IPS-11a (cell line): ENCODE data around the gene NRTN.

ENCODE experiments used
- H3K4me3 ChIP-seq: one replicate; pipeline ENCODE4 v1.5.1; 2013; ENCODE audit warnings: low read depth, low read length, control low read depth

The NRTN gene

DNA sequence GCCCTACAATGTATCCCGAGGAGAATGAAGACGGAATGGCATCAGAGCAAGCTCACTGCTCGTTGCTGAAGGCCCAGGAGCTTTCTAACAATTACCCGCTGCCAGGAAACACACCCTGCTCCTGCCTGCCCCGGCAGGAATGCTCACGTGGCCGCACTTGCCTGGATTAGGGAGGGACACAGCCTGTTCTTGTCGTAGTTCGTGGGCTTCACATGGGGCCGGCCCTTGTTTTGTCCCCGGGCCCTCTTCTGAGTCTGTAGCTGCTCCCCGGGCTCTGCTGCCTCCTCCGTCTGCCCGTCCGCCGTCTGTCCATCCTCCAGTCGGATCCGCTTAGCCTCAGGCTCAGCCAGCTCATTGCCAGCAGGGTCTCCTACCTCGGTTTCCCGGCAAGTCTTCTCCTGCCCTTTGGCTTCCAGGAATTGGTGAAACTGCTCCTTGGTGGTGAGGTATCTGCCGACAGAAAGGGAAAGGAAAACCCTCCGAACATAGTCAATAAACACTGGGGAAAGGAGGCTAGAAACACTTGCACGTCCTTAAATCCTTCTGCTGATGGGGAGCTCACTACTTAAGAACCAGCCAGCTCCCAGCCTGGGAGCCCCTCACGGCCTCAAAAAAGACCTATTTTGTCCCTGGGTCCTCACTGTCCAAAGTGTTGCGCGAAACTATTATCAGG is 14.8 kb upstream of the NRTN start:
- H3K4me3 ChIP-seq, result peak overlapping the region; percentile 79

- peak within 1 kb of the TSS; percentile 79 for H3K4me3 ChIP-seq
Observed at GRCh38 chr19:5790559-5791520, 14.0 kb upstream of the NRTN start, which contains the start of gene DUS3L. TSS of gene DUS3L (minus strand) at chr19:5791163. CDS start at chr19:5791141, 22 bp downstream.

- no peak overlapping the region for H3K4me3 ChIP-seq
Observed at GRCh38 chr19:5792224-5792623, 12.6 kb upstream of the NRTN start.

DNA sequence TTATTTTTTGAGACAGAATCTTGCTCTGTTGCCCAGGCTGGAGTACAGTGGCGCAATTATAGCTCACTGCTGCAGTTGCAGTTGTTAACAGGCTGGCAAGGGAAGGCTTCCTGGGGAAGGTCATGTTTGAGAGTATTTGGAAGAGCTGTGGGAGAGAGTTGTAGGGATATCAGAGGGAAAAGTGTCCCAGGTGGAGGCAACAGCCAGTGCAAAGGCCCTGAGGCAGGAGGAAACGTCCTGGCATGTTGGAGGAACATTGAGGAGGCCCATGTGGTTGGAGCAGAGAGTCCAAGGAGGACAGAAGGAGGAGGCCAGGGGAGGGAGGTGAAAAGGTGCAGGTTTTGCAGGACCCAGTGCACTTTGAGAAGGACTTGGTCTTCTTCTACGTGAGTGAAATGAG is 11.7 kb upstream of the NRTN start:
- H3K4me3 ChIP-seq, result no peak overlapping the region

DNA sequence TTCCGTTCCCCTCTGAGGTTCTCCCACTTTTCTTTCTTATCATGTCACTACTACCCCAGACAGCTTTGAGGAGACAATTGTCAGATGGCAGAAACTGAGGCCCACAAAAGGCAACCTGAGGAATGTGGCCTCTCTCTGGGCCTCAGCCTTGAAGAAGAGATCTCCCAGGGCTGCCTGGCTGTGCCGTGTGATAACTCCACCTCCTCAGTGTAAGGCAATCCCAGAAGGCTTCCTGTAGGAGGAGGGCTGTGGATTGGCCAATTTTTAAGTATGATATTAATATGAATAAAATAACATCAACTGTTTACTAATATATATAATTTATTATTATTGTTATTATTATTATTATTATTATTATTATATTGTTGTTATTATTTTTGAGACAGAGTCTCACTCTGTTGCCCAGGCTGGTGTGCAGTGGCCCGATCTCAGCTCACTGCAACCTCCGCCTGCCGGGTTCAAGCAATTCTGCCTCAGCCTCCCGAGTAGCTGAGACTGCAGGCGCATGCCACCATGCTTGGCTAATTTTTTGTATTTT is 9.4 kb upstream of the NRTN start:
- no peak overlapping the region for H3K4me3 ChIP-seq

DNA sequence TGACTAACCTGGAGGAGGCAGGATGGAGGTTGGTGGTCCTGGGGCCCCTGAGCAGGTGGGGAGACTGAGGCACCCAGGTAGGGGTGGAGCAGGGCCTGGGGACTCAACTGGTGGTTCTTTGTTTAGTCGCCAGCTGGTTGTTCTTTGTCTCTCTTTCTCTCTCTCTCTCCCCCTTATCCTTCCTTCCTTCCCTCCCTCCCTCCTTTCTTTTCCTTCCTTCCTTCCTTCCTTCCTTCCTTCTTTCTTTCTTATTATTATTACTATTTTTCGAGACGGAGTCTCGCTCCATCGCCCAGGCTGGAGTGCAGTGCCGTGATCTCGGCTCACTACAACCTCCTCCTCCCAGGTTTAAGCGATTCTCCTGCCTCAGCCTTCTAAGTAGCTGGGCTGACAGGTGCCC is 6.6 kb upstream of the NRTN start:
- no peak overlapping the region for H3K4me3 ChIP-seq

DNA sequence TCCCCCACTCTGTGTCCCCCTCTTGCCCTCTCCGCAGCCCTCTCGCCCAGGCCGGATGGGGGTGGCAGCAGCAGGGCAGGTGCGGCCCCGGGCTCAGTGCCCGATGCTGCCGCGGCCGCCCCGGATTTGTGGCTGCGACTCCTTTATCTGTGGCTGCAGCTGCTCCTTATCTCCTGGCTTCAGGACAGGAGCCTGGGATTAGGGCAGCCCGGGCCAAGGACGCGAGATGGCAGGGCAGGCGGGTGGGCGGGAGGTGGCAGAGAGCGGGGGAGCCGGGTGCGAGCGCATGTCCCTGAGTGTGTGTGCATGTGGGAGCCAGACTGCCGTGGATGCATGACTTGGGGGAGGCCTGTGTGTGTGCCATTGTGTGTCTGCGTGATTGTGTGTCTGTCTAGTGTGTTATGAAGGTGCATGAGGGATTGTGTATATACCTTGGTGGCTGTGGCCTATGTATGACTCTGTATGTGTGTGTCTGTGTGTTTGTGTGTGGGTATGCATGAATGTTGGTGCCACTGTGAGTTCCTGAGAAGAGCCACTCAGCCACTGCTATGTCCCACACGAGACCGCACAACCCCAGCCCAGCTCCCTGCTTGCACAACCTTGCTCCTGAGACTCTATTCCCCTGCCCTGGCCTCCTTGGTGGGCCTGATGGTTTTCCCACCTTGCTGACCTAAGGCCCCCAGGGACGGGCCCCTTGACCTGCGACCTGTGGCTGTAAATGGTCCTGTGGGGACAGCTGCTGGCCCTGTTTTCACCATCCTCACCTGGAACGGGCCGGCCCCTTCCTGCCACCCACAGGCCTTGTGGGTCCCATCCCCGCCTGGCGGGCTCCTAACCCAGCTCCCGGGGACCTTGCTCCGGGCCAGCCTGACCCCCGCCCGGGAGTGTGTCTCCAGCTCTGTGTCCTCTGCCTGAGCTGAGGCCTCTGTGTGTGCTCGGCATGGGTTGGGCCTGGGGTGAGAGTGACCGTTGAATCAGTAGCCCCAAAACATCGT is 5.3 kb upstream of the NRTN start:
- no peak overlapping the region for H3K4me3 ChIP-seq

- H3K4me3 ChIP-seq, result no peak overlapping the region
Observed at GRCh38 chr19:5800361-5801270, 4.3 kb upstream of the NRTN start.

- no peak overlapping the region for H3K4me3 ChIP-seq
Observed at GRCh38 chr19:5801796-5802619, 2.9 kb upstream of the NRTN start.

GRCh38 chr19:5803441-5803751 is 1.5 kb upstream of the NRTN start:
- peak overlapping the region; percentile 21 for H3K4me3 ChIP-seq

- H3K4me3 ChIP-seq, result peak overlapping the region; percentile 21
Observed at GRCh38 chr19:5803752-5804515, 933 bp upstream of the NRTN start.

GRCh38 chr19:5805462-5806132 is 730 bp downstream of the NRTN start:
- H3K4me3 ChIP-seq, result peak overlapping the region; percentile 33

DNA sequence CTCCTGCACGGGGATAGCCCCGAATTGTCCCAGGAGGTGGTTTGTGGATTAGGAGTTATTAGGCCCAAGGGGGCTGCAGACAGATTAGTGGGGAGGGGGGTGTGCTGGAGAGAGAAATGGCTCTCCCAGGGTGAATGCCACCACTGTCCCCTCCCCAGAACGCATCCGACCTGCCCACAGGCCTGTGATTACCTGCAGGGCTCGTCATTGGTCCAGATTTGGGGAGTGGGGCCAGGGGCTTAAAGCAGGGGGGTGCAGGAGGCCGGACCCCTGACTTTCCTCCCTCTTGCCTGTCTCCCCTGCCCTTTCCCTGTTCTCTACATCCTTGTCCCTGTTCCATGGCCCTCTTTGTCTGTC is 1.2 kb downstream of the NRTN start:
- H3K4me3 ChIP-seq, result no peak overlapping the region

- no peak overlapping the region for H3K4me3 ChIP-seq
Observed at GRCh38 chr19:5806905-5807304, 2.0 kb downstream of the NRTN start.

GRCh38 chr19:5808120-5808816 is 3.4 kb downstream of the NRTN start:
- no peak overlapping the region for H3K4me3 ChIP-seq

DNA sequence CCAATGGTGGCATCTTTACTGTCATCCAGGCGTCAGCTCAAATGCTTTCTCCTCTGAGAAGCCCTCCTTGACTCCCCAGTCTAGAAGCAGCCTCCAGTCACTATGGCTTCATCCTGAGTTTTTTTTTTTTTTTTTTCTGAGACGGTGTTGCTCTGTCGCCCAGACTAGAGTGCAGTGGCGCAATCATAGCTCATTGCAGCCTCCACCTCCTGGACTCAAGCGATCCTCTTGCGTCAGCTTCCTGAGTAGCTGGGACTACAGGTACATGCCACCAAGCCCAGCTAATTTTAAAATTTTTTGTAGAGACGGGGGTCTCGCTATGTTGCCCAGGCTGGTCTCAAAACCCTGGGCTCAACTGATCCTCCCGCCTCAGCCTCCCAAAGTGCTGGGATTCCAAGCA is 4.2 kb downstream of the NRTN start:
- no peak overlapping the region for H3K4me3 ChIP-seq

- H3K4me3 ChIP-seq, result no peak overlapping the region
Observed at GRCh38 chr19:5809469-5809868, 4.6 kb downstream of the NRTN start.
